Natural killer cell (primary cell): ENCODE measurements around the gene TRNP1. TPM values are rescaled to one million over a fixed set of nuclear protein-coding genes. Genes with fewer than 3 reads are reported as not detected.

Experiments
- ATAC-seq, 3 donors: fragments of 150-1000 bp in 2 of 3; fragments of 200-7000 bp in 1 of 3; cut with Tn5 transposase; 1 replicate in 1 of 3; 2 replicates in 2 of 3; pipeline ENCODE4 v1.10.0; 2021; ENCODE audit warnings: mild to moderate bottlenecking in 2 of 3, moderate library complexity in 2 of 3
- DNase-seq, 2 donors: peaks; one replicate each; pipeline versions ENCODE4 v3.0.0 to v3.0.0-alpha.2; 2013 to 2021; ENCODE audit warnings: mixed read lengths in 1 of 2
- H3K27ac ChIP-seq: one replicate; pipeline ENCODE4 v1.5.1; 2013; ENCODE audit warnings: mild to moderate bottlenecking, low read length
- H3K27me3 ChIP-seq: one replicate; pipeline ENCODE4 v1.6.1; 2013; ENCODE audit warnings: low read length; ENCODE audit not compliant: control insufficient read depth, insufficient read depth
- H3K36me3 ChIP-seq: one replicate; pipeline ENCODE4 v1.6.1; 2013; ENCODE audit warnings: low read length; ENCODE audit not compliant: control insufficient read depth, insufficient read depth
- H3K4me1 ChIP-seq: one replicate; pipeline ENCODE4 v1.6.1; 2013; ENCODE audit warnings: low read length; ENCODE audit not compliant: control insufficient read depth, insufficient read depth
- H3K4me3 ChIP-seq: one replicate; pipeline ENCODE4 v1.5.1; 2013; ENCODE audit warnings: low read length
- H3K9me3 ChIP-seq: one replicate; pipeline ENCODE4 v1.6.1; 2013; ENCODE audit warnings: low read length; ENCODE audit not compliant: control insufficient read depth, insufficient read depth
- H3K27ac Mint-ChIP-seq, 2 donors: one replicate each; pipeline ENCODE4 v1.8.0; 2022; ENCODE audit warnings: mild to moderate bottlenecking in 2 of 2, mixed read lengths in 2 of 2, moderate library complexity in 1 of 2
- H3K27me3 Mint-ChIP-seq, 2 donors: one replicate each; pipeline ENCODE4 v1.8.0; 2022; ENCODE audit warnings: low read depth in 2 of 2, mixed read lengths in 2 of 2
- H3K36me3 Mint-ChIP-seq: one replicate; pipeline ENCODE4 v1.8.0; 2022; ENCODE audit warnings: mixed read lengths
- H3K4me1 Mint-ChIP-seq, 2 donors: one replicate each; pipeline ENCODE4 v1.8.0; 2022; ENCODE audit warnings: mixed read lengths in 2 of 2
- H3K4me3 Mint-ChIP-seq: one replicate; pipeline ENCODE4 v1.8.0; 2022; ENCODE audit warnings: mild to moderate bottlenecking, moderate library complexity, mixed read lengths
- H3K9me3 Mint-ChIP-seq, 2 donors: one replicate each; pipeline ENCODE4 v1.8.0; 2022; ENCODE audit warnings: mixed read lengths in 2 of 2
- CTCF ChIP-seq: fragments of 200-600 bp; IDR thresholded peaks from one replicate; pipeline ENCODE4 v1.8.0; 2022; ENCODE audit warnings: antibody characterized with exemption
- WGBS: methylation state at CpG from one replicate; pipeline ENCODE4 v1.1.7; 2013; ENCODE audit warnings: missing lambda C conversion rate; ENCODE audit not compliant: insufficient coverage; 5-methylcytosine and 5-hydroxymethylcytosine counted together
- intact Hi-C: fragments of 100-400 bp; cut with micrococcal nuclease; formaldehyde crosslinking; loops from one replicate; pipeline ENCODE4 v1.14.2; 2022
- total RNA-seq, 4 donors: library from RNA; stranded (reverse); fragments of 120-200 nt in 1 of 4; gene quantifications; one replicate each; pipeline versions ENCODE4 v1.2.3 to v1.2.4, GENCODE V29; 2013 to 2022

The TRNP1 gene
- total RNA-seq, 3 donors from 2014 or later (not counting 1 experiment from before 2014, with no cell fraction given): 0.18 to 3.0 (median 0.95) TPM

GRCh38 chr1:27005648-27006496, 12.4 kb downstream of the TRNP1 start:
- Histone ChIP-seq H3K36me3 (no peaks in the 10 kb centered on the region), H3K4me1 (peaks cover 12% of the 10 kb centered on the region), H3K27me3 (peaks cover 2% of the 10 kb centered on the region), H3K27ac (no peak overlapping the region), H3K9me3 (no peaks in the 10 kb centered on the region), H3K4me3 (no peak overlapping the region)
- TF ChIP-seq CTCF: no peak
- Mint-ChIP-seq H3K27me3 (peaks cover 3 to 6% of the 10 kb centered on the region in 2 donors), H3K36me3 (no peaks in the 10 kb centered on the region), H3K27ac (no peak overlapping the region), H3K4me1 (peaks cover 4 to 5% of the 10 kb centered on the region in 2 donors), H3K4me3 (no peak overlapping the region), H3K9me3 (no peaks in the 10 kb centered on the region)
- ATAC-seq (no peak), DNase-seq (no peak)
- WGBS: 95% methylated on average over 48 of the region's 48 CpGs
- intact Hi-C loops: no loop called here

GRCh38 chr1:27006683-27007082, 13.2 kb downstream of the TRNP1 start:
- H3K4me1 ChIP-seq: peaks cover 4% of the 10 kb centered on the region
- peaks cover 3 to 8% of the 10 kb centered on the region in 2 donors for H3K4me1 Mint-ChIP-seq
- H3K36me3 Mint-ChIP-seq: no peaks in the 10 kb centered on the region
- intact Hi-C loops: no loop called here
- H3K36me3 ChIP-seq: no peaks in the 10 kb centered on the region
- WGBS: 88% methylated on average over 10 of the region's 13 CpGs
- H3K27ac Mint-ChIP-seq: no peak overlapping the region
- H3K4me3 ChIP-seq: no peak overlapping the region
- no peak for DNase-seq
- no peaks in the 10 kb centered on the region for H3K9me3 Mint-ChIP-seq
- peaks cover 9% of the 10 kb centered on the region for H3K27me3 ChIP-seq
- H3K27ac ChIP-seq: no peak overlapping the region
- ATAC-seq: no peak
- H3K27me3 Mint-ChIP-seq: peaks cover 8 to 12% of the 10 kb centered on the region in 2 donors
- no peak for TF ChIP-seq CTCF
- H3K9me3 ChIP-seq: no peaks in the 10 kb centered on the region
- no peak overlapping the region for H3K4me3 Mint-ChIP-seq

- Mint-ChIP-seq H3K4me3 (no peak overlapping the region), H3K27ac (no peak overlapping the region), H3K36me3 (no peaks in the 10 kb centered on the region), H3K4me1 (peaks cover 0 to 8% of the 10 kb centered on the region in 2 donors), H3K27me3 (peaks cover 14 to 18% of the 10 kb centered on the region in 2 donors), H3K9me3 (no peaks in the 10 kb centered on the region)
- intact Hi-C loops: no loop called here
- Histone ChIP-seq H3K27me3 (peaks cover 20% of the 10 kb centered on the region), H3K9me3 (no peaks in the 10 kb centered on the region), H3K4me1 (peaks cover 12% of the 10 kb centered on the region), H3K36me3 (no peaks in the 10 kb centered on the region), H3K4me3 (no peak overlapping the region), H3K27ac (no peak overlapping the region)
- DNase-seq: no peak
- WGBS: 88% methylated on average over 9 of the region's 9 CpGs
- no peak for TF ChIP-seq CTCF
- ATAC-seq: no peak
Measured at GRCh38 chr1:27007909-27008582, 14.6 kb downstream of the TRNP1 start.
